GM12801 (cell line): Measurements from ENCODE around the gene PPP6R1.

Source experiments
- CTCF ChIP-seq: IDR thresholded peaks from one replicate; pipeline ENCODE4 v1.5.1; 2011; ENCODE audit warnings: control low read depth; ENCODE audit not compliant: insufficient read length; ENCODE audit errors: extremely low read depth

The PPP6R1 gene

GRCh38 chr19:55249841-55250240, 9.0 kb downstream of the PPP6R1 start:
- TF ChIP-seq CTCF = no peak

GRCh38 chr19:55248704-55249103, 10.1 kb downstream of the PPP6R1 start:
- no peak for TF ChIP-seq CTCF

- TF ChIP-seq CTCF = no peak
Observed at GRCh38 chr19:55248166-55248675, 10.6 kb downstream of the PPP6R1 start.

GRCh38 chr19:55247621-55248099, 11.2 kb downstream of the PPP6R1 start:
- no peak for TF ChIP-seq CTCF

- no peak for TF ChIP-seq CTCF
Observed at GRCh38 chr19:55246462-55247451, 12.1 kb downstream of the PPP6R1 start.

GRCh38 chr19:55245236-55245904, 13.4 kb downstream of the PPP6R1 start:
- no peak for TF ChIP-seq CTCF

GRCh38 chr19:55244004-55244680, 14.7 kb downstream of the PPP6R1 start:
- no peak for TF ChIP-seq CTCF
